ENCODE results near the gene AKT2. TPM values are rescaled to one million over a fixed set of nuclear protein-coding genes. Genes with fewer than 3 reads are reported as not detected.

Gene AKT2
- total RNA-seq, 3 donors from 2014 or later, result 98.4 to 139 (median 103) TPM

DNA sequence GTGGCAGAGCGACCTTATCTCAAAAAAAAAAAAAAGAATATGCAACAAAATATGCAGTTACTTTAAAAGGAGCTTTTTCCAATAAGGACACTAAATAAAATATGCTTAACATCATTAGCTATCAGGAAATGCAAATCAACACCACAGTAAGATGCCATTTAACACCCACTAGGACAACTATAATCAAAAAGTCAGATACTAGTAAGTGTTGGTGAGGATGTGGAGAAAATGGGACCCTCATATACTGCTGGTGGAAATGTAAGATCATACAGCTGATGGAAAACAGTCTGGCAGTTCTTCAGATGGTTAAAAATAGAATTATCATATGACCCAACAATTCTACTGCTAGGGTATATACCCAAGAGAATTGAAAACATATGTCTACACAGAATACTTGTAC lies 24.5 kb upstream of the AKT2 start:
- TF ChIP-seq, protein P1, sequence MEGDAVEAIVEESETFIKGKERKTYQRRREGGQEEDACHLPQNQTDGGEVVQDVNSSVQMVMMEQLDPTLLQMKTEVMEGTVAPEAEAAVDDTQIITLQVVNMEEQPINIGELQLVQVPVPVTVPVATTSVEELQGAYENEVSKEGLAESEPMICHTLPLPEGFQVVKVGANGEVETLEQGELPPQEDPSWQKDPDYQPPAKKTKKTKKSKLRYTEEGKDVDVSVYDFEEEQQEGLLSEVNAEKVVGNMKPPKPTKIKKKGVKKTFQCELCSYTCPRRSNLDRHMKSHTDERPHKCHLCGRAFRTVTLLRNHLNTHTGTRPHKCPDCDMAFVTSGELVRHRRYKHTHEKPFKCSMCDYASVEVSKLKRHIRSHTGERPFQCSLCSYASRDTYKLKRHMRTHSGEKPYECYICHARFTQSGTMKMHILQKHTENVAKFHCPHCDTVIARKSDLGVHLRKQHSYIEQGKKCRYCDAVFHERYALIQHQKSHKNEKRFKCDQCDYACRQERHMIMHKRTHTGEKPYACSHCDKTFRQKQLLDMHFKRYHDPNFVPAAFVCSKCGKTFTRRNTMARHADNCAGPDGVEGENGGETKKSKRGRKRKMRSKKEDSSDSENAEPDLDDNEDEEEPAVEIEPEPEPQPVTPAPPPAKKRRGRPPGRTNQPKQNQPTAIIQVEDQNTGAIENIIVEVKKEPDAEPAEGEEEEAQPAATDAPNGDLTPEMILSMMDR (IDR thresholded peaks at IDR 0.05), result no peak
- Histone ChIP-seq H3K4me3 (no peak overlapping the region), H3K4me1 (ENCODE audit: low read depth) (no peaks in the 10 kb centered on the region), H3K36me3 (ENCODE audit: low read depth) (no peaks in the 10 kb centered on the region), H3K9me3 (no peaks in the 10 kb centered on the region)
- ATAC-seq, result no peak
- DNase-seq, result no peak
- intact Hi-C loops (cut with DNase I, micrococcal nuclease), result no loop called here

DNA sequence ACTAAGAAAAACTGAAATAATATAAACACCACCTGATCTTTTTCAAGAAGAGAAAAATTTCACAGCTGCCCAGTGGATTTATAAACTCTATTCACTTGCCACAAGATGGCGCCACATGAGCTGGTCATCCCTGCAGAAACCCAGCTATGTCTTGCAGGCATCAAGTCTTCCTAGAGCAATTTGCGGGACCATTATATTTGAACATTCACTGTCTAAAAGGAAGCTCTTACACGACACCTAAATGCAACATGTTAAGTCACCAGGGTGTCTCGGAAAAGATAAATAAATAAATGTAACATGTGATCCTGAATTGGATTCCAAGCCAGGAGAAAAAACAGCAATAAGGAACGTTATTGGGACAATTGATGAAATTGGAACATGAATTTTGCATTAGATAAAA lies 20.3 kb upstream of the AKT2 start:
- Histone ChIP-seq H3K36me3 (ENCODE audit: low read depth) (no peaks in the 10 kb centered on the region), H3K4me1 (ENCODE audit: low read depth) (no peaks in the 10 kb centered on the region), H3K4me3 (no peak overlapping the region), H3K9me3 (no peaks in the 10 kb centered on the region)
- DNase-seq (peak in 2 of 3 donors; percentile 65 to 66), ATAC-seq (peak; percentile 79)
- intact Hi-C loops (cut with DNase I, micrococcal nuclease), result no loop called here
- TF ChIP-seq, protein P1 (IDR thresholded peaks at IDR 0.05), result peak; percentile 56

DNA sequence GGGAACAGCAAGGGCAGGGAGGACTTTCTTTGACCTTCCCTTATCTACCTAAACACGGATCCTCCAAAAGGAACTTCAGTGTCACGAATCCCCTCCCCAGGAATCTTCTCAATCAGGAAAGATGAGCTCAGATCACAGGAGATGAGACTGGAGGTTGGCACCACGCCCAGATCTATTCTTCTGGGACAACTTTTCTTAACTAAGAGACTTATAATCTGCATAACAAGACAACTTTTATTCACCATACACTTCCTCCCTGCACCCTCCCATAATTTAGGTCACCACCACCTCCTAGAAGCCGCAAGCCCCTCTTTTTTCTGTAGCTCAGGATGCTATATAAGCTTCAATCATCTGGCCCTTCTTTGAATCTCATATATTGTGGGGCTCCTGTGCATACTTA lies 19.2 kb upstream of the AKT2 start:
- TF ChIP-seq, protein P1 (IDR thresholded peaks at IDR 0.05), result no peak
- ATAC-seq (no peak), DNase-seq (no peak)
- no peaks in the 10 kb centered on the region for H3K9me3 ChIP-seq
- no peak overlapping the region for H3K4me3 ChIP-seq
- no peaks in the 10 kb centered on the region for H3K4me1 ChIP-seq (ENCODE audit: low read depth)
- intact Hi-C loops (cut with DNase I, micrococcal nuclease), result no loop called here
- H3K36me3 ChIP-seq (ENCODE audit: low read depth), result no peaks in the 10 kb centered on the region

DNA sequence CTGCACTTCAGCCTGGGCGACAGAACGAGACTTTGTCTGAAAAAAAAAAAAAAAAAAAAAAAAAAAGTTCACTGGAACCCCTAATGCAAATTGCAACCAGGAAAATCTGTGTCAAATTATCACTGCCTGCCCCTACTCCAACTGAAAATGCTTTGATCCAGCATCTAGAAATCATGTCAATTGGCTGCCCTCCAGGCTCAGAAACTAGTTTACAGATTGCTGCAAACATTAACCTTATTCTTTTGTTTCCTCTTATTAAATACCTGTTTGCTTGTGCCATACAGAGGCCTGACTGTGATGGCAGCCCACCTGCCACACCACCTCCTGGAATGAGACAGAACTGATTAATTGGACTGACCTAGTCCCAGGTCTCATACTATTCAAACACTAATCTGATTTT lies 18.6 kb upstream of the AKT2 start:
- intact Hi-C loops (cut with DNase I, micrococcal nuclease), result no loop called here
- no peak overlapping the region for H3K4me3 ChIP-seq
- TF ChIP-seq, protein P1 (IDR thresholded peaks at IDR 0.05), result no peak
- no peak for DNase-seq
- H3K36me3 ChIP-seq (ENCODE audit: low read depth), result no peaks in the 10 kb centered on the region
- ATAC-seq, result no peak
- no peaks in the 10 kb centered on the region for H3K4me1 ChIP-seq (ENCODE audit: low read depth)
- no peaks in the 10 kb centered on the region for H3K9me3 ChIP-seq

GRCh38 chr19:40302224-40303011 lies 17.3 kb upstream of the AKT2 start:
- DNase-seq (no peak), ATAC-seq (no peak)
- H3K36me3 ChIP-seq (ENCODE audit: low read depth), result no peaks in the 10 kb centered on the region
- no peak overlapping the region for H3K4me3 ChIP-seq
- H3K4me1 ChIP-seq (ENCODE audit: low read depth), result no peaks in the 10 kb centered on the region
- H3K9me3 ChIP-seq, result no peaks in the 10 kb centered on the region
- intact Hi-C loops (cut with DNase I, micrococcal nuclease), result no loop called here
- TF ChIP-seq, protein P1 (IDR thresholded peaks at IDR 0.05), result no peak

All from mucosa of descending colon (tissue), 3 donors.